ENCODE measurements around the gene ARAP2.

The ARAP2 gene

DNA sequence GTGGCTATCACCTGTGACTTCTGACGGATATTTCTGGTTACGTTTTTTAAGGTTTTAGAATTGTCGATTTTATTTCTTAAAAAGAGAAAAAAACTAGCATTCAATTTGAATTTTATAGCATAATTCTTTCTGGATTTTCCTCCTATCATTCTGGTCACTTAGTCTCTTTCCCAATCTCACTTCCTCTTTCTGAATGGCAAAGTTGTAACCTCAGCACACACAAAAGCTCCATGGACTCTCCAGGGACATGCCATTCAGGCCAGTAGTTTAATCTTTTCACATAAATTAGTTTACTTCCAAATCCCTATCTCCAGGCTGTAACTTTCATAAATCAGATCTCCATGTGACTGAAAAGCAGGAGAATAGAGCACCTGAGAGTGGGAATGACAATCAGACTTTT lies 110.7 kb downstream of the ARAP2 start:
- Histone ChIP-seq H2AFZ (ENCODE audit: low read length) (no peak overlapping the region), H3K9me3 (replicated peaks in 1 of 2; ENCODE audit: control insufficient read depth in 2 of 2, insufficient read depth in 1 of 2, low read depth in 1 of 2, low read length in 2 of 2) (no peaks in the 10 kb centered on the region), H3K14ac (ENCODE audit: low read length) (no peak overlapping the region), H2AK5ac (ENCODE audit: low read depth, low read length) (no peak overlapping the region), H2BK15ac (ENCODE audit: low read length) (no peak overlapping the region), H3K23ac (ENCODE audit: low read depth, low read length, poor library complexity) (no peak overlapping the region), H3K4ac (ENCODE audit: low read length) (no peak overlapping the region), H2BK5ac (ENCODE audit: low read length) (no peak overlapping the region), H3K18ac (ENCODE audit: low read length) (no peak overlapping the region), H3K36me3 (replicated peaks in 1 of 2; ENCODE audit: control insufficient read depth in 2 of 2, insufficient read depth in 2 of 2, low read length in 2 of 2) (no peaks in the 10 kb centered on the region), H2BK12ac (ENCODE audit: low read length) (no peak overlapping the region), H4K91ac (ENCODE audit: low read depth, low read length, poor library complexity) (no peak overlapping the region), H2BK120ac (ENCODE audit: low read depth, low read length) (no peak overlapping the region), H3K4me1 (ENCODE audit: control insufficient read depth in 2 of 2, insufficient read depth in 1 of 2, low read depth in 1 of 2, low read length in 2 of 2) (peaks cover 0 to 11% of the 10 kb centered on the region in 2 donors), H3K79me1 (ENCODE audit: low read depth, low read length) (no peaks in the 10 kb centered on the region), H3K27ac (replicated peaks; ENCODE audit: low read length) (no peak overlapping the region), H3K9ac (ENCODE audit: low read depth, low read length, poor library complexity) (no peak overlapping the region), H4K8ac (ENCODE audit: low read depth, low read length) (no peak overlapping the region), H3K4me3 (ENCODE audit: low read length in 2 of 2) (no peak overlapping the region), H3K27me3 (ENCODE audit: control insufficient read depth in 3 of 3, insufficient read depth in 3 of 3, low read depth in 1 of 3, low read length in 3 of 3) (no peaks in the 10 kb centered on the region), H3K4me2 (ENCODE audit: insufficient read depth, low read length, poor library complexity, severe bottlenecking) (no peak overlapping the region)
- no peak for DNase-seq (ENCODE audit: low spot score)
- WGBS, 2 donors (ENCODE audit: extremely low coverage in 2 of 2, insufficient read length in 2 of 2, insufficient replicate concordance in 1 of 2): no CpG with 5 or more reads among the region's 3 CpGs

DNA sequence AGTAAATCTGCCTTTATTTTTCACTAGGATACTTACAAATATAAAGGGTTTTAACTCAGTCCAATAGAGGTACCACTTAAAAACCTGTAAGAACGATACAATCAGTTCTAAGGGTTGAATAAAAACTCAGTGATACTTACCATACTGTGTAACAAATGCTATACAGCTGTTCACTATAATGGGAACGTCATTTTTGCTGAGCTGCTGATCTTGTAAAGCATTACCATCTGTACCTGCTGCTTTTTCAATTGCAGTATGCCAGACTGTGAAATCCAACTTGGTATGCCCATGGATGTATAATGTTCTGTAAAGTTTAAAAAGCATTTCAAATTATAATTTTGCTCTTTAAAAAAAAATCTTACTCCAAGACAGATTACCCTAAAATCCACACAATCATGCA lies 111.2 kb downstream of the ARAP2 start:
- Histone ChIP-seq H2BK5ac (ENCODE audit: low read length) (no peak overlapping the region), H2AK5ac (ENCODE audit: low read depth, low read length) (no peak overlapping the region), H4K8ac (ENCODE audit: low read depth, low read length) (no peak overlapping the region), H3K4me3 (ENCODE audit: low read length in 2 of 2) (no peak overlapping the region), H2BK12ac (ENCODE audit: low read length) (no peak overlapping the region), H3K18ac (ENCODE audit: low read length) (no peak overlapping the region), H3K14ac (ENCODE audit: low read length) (no peak overlapping the region), H3K36me3 (replicated peaks in 1 of 2; ENCODE audit: control insufficient read depth in 2 of 2, insufficient read depth in 2 of 2, low read length in 2 of 2) (no peaks in the 10 kb centered on the region), H3K23ac (ENCODE audit: low read depth, low read length, poor library complexity) (no peak overlapping the region), H3K27ac (replicated peaks; ENCODE audit: low read length) (no peak overlapping the region), H4K91ac (ENCODE audit: low read depth, low read length, poor library complexity) (no peak overlapping the region), H3K4me1 (ENCODE audit: control insufficient read depth in 2 of 2, insufficient read depth in 1 of 2, low read depth in 1 of 2, low read length in 2 of 2) (peaks cover 0 to 6% of the 10 kb centered on the region in 2 donors), H3K9ac (ENCODE audit: low read depth, low read length, poor library complexity) (no peak overlapping the region), H2BK15ac (ENCODE audit: low read length) (no peak overlapping the region), H3K79me1 (ENCODE audit: low read depth, low read length) (no peaks in the 10 kb centered on the region), H2AFZ (ENCODE audit: low read length) (no peak overlapping the region), H3K4ac (ENCODE audit: low read length) (no peak overlapping the region), H2BK120ac (ENCODE audit: low read depth, low read length) (no peak overlapping the region), H3K27me3 (ENCODE audit: control insufficient read depth in 3 of 3, insufficient read depth in 3 of 3, low read depth in 1 of 3, low read length in 3 of 3) (no peaks in the 10 kb centered on the region), H3K4me2 (ENCODE audit: insufficient read depth, low read length, poor library complexity, severe bottlenecking) (no peak overlapping the region), H3K9me3 (replicated peaks in 1 of 2; ENCODE audit: control insufficient read depth in 2 of 2, insufficient read depth in 1 of 2, low read depth in 1 of 2, low read length in 2 of 2) (no peaks in the 10 kb centered on the region)
- no peak for DNase-seq (ENCODE audit: low spot score)
- no CpG with 5 or more reads among the region's 2 CpGs for WGBS, 2 donors (ENCODE audit: extremely low coverage in 2 of 2, insufficient read length in 2 of 2, insufficient replicate concordance in 1 of 2)

DNA sequence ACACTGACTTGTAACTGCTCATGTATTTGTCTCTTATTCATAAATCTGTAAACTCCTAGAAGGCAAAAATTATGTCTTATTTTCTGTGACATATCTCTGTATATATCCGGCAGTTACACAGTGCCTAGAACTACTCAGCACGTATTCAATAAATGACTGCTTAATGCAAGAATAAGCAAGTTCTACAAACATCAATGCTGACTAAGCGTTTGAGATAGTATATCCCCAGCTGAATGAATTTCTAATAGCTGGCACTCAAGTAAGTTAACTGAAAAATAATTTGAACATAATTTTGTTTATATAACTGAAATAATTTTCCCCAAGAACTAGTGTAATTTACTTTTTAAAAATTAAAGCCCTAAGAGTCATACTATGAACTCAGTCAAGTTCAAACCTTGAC lies 113.7 kb downstream of the ARAP2 start:
- no peaks in the 10 kb centered on the region for H3K79me1 ChIP-seq (ENCODE audit: low read depth, low read length)
- WGBS, 2 donors (ENCODE audit: extremely low coverage in 2 of 2, insufficient read length in 2 of 2, insufficient replicate concordance in 1 of 2): no CpG with 5 or more reads among the region's 3 CpGs
- H3K4me1 ChIP-seq (ENCODE audit: control insufficient read depth in 2 of 2, insufficient read depth in 1 of 2, low read depth in 1 of 2, low read length in 2 of 2): peaks cover 0 to 6% of the 10 kb centered on the region in 2 donors
- no peak overlapping the region for H3K14ac ChIP-seq (ENCODE audit: low read length)
- no peak overlapping the region for H3K4me2 ChIP-seq (ENCODE audit: insufficient read depth, low read length, poor library complexity, severe bottlenecking)
- no peak overlapping the region for H3K9ac ChIP-seq (ENCODE audit: low read depth, low read length, poor library complexity)
- H3K18ac ChIP-seq (ENCODE audit: low read length): no peak overlapping the region
- no peak overlapping the region for H3K27ac ChIP-seq (replicated peaks; ENCODE audit: low read length)
- no peak overlapping the region for H2AK5ac ChIP-seq (ENCODE audit: low read depth, low read length)
- H3K4me3 ChIP-seq (ENCODE audit: low read length in 2 of 2): no peak overlapping the region
- no peak overlapping the region for H2BK5ac ChIP-seq (ENCODE audit: low read length)
- H2BK15ac ChIP-seq (ENCODE audit: low read length): no peak overlapping the region
- DNase-seq (ENCODE audit: low spot score): no peak
- no peak overlapping the region for H3K4ac ChIP-seq (ENCODE audit: low read length)
- H3K9me3 ChIP-seq (replicated peaks in 1 of 2; ENCODE audit: control insufficient read depth in 2 of 2, insufficient read depth in 1 of 2, low read depth in 1 of 2, low read length in 2 of 2): no peaks in the 10 kb centered on the region
- no peak overlapping the region for H2AFZ ChIP-seq (ENCODE audit: low read length)
- H3K36me3 ChIP-seq (replicated peaks in 1 of 2; ENCODE audit: control insufficient read depth in 2 of 2, insufficient read depth in 2 of 2, low read length in 2 of 2): no peaks in the 10 kb centered on the region
- no peak overlapping the region for H3K23ac ChIP-seq (ENCODE audit: low read depth, low read length, poor library complexity)
- H3K27me3 ChIP-seq (ENCODE audit: control insufficient read depth in 3 of 3, insufficient read depth in 3 of 3, low read depth in 1 of 3, low read length in 3 of 3): no peaks in the 10 kb centered on the region
- H4K91ac ChIP-seq (ENCODE audit: low read depth, low read length, poor library complexity): no peak overlapping the region
- H4K8ac ChIP-seq (ENCODE audit: low read depth, low read length): no peak overlapping the region
- no peak overlapping the region for H2BK12ac ChIP-seq (ENCODE audit: low read length)
- H2BK120ac ChIP-seq (ENCODE audit: low read depth, low read length): no peak overlapping the region

DNA sequence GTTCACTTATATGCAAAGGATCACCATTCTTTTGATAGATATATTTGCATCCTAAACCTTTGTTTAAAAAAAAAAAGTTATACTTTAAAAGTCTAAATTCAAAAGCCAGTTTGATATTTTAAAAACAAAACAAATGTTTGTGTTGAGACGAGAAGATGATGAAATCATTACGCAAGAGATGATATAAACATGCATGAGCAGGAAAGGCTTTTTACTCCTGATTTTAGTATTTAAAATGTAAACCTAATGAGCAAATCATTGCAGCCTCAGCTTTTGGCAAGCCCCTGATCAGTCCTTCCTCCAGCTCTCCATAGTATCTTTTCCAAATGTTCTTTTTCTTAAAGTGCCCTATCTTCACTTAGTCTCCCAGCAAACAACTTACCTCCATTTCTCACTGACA lies 115.6 kb downstream of the ARAP2 start:
- no CpG with 5 or more reads among the region's 2 CpGs for WGBS, 2 donors (ENCODE audit: extremely low coverage in 2 of 2, insufficient read length in 2 of 2, insufficient replicate concordance in 1 of 2)
- Histone ChIP-seq H2BK120ac (ENCODE audit: low read depth, low read length) (no peak overlapping the region), H2BK12ac (ENCODE audit: low read length) (no peak overlapping the region), H2BK15ac (ENCODE audit: low read length) (no peak overlapping the region), H3K23ac (ENCODE audit: low read depth, low read length, poor library complexity) (no peak overlapping the region), H3K27me3 (ENCODE audit: control insufficient read depth in 3 of 3, insufficient read depth in 3 of 3, low read depth in 1 of 3, low read length in 3 of 3) (no peaks in the 10 kb centered on the region), H3K9me3 (replicated peaks in 1 of 2; ENCODE audit: control insufficient read depth in 2 of 2, insufficient read depth in 1 of 2, low read depth in 1 of 2, low read length in 2 of 2) (no peaks in the 10 kb centered on the region), H3K9ac (ENCODE audit: low read depth, low read length, poor library complexity) (no peak overlapping the region), H2BK5ac (ENCODE audit: low read length) (no peak overlapping the region), H3K14ac (ENCODE audit: low read length) (no peak overlapping the region), H2AFZ (ENCODE audit: low read length) (no peak overlapping the region), H3K4ac (ENCODE audit: low read length) (no peak overlapping the region), H4K91ac (ENCODE audit: low read depth, low read length, poor library complexity) (no peak overlapping the region), H3K4me3 (ENCODE audit: low read length in 2 of 2) (no peak overlapping the region), H3K79me1 (ENCODE audit: low read depth, low read length) (no peaks in the 10 kb centered on the region), H2AK5ac (ENCODE audit: low read depth, low read length) (no peak overlapping the region), H3K27ac (replicated peaks; ENCODE audit: low read length) (no peak overlapping the region), H3K18ac (ENCODE audit: low read length) (no peak overlapping the region), H3K36me3 (replicated peaks in 1 of 2; ENCODE audit: control insufficient read depth in 2 of 2, insufficient read depth in 2 of 2, low read length in 2 of 2) (no peaks in the 10 kb centered on the region), H4K8ac (ENCODE audit: low read depth, low read length) (no peak overlapping the region), H3K4me1 (ENCODE audit: control insufficient read depth in 2 of 2, insufficient read depth in 1 of 2, low read depth in 1 of 2, low read length in 2 of 2) (peaks cover 0 to 4% of the 10 kb centered on the region in 2 donors), H3K4me2 (ENCODE audit: insufficient read depth, low read length, poor library complexity, severe bottlenecking) (no peak overlapping the region)
- DNase-seq (ENCODE audit: low spot score): no peak
